K562 (cell line): ENCODE measurements around the gene MTMR3.

ENCODE experiments used
- JUNB ChIP-seq: fragments of 450-650 bp; formaldehyde crosslinking; conservative IDR thresholded peaks from 2 replicates; pipeline ENCODE4 v1.4.0; 2020; ENCODE audit warnings: mild to moderate bottlenecking
- ZNF146 ChIP-seq: IDR thresholded peaks from one replicate; pipeline ENCODE4 v1.6.1; 2018; ENCODE audit warnings: missing compliant biosample characterization; ENCODE audit not compliant: unreplicated experiment

DNA sequence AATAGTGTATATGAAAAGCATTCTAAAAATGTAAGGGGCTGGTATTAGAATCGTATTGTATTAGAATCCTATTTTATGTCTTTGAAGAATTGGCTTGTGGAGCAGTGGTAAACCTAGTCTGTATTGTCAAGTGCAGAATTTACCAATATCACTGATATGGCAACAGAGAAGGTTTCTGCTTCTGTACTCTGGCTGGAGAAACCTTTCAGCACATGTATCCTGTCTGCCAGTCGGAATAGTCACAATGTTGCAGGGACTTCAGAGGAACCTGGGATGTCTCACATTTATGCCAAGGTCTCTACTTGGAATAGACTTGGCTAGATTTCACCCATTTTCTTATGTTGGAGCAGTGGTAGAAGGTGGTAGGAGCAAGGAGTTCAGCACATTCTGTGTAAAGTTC, 4.4 kb downstream of the MTMR3 start:
- TF ChIP-seq ZNF146 (CRISPR knock-in tag) (no peak), JUNB (CRISPR knock-in tag) (no peak)
